ENCODE data around the gene SAP30BP. TPM values are rescaled to one million over a fixed set of nuclear protein-coding genes. Genes with fewer than 3 reads are reported as not detected.

The SAP30BP gene
- total and polyA plus RNA-seq, 2 donors (not counting 3 experiments of a cell fraction or from before 2014, with no cell fraction given): 116 to 151 TPM

DNA sequence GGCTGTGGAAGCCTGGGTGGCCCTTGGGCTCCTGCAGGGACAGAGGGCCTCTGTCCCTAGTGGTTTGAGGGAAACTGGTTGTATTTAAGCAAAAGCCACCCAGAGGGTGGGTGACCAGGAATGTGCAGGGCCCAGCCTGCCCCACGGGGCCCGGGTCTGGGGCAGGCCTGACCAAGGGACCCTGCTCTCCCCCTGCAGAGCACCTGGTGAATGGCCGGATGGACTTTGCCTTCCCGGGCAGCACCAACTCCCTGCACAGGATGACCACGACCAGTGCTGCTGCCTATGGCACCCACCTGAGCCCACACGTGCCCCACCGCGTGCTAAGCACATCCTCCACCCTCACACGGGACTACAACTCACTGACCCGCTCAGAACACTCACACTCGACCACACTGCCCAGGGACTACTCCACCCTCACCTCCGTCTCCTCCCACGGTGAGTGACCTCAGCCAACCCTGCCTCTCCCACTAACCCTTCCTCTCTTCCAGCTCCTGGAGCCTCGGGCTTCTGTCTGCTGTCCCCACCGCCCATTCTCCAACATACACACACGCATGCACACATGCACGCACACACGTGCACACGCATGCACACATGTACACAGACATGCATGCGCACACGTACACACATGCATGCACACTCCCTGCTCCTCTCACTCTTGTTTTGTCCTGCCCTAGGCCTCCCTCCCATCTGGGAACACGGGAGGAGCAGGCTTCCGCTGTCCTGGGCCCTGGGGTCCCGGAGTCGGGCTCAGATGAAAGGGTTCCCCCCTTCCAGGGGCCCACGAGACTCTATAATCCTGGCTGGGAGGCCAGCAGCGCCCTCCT, 87.5 kb downstream of the SAP30BP start:
- Histone ChIP-seq H3K4me1 (ENCODE audit: control insufficient read depth, extremely low read depth, insufficient read depth, low read length) (no peaks in the 10 kb centered on the region), H3K4me2 (ENCODE audit: insufficient read depth, low read length) (no peak overlapping the region), H3K27ac (ENCODE audit: insufficient read depth, low read depth, low read length) (no peak overlapping the region), H3K36me3 (ENCODE audit: control insufficient read depth in 2 of 2, extremely low read depth in 1 of 2, insufficient read depth in 2 of 2, low read length in 2 of 2) (peaks cover 0 to 2% of the 10 kb centered on the region in 2 experiments), H3K4me3 (replicated peaks in 1 of 3; ENCODE audit: insufficient read depth in 1 of 3, low read depth in 1 of 3, low read length in 3 of 3) (no peak overlapping the region), H3K9me3 (replicated peaks; ENCODE audit: control insufficient read depth, insufficient read depth, low read length) (no peaks in the 10 kb centered on the region), H4K20me1 (replicated peaks; ENCODE audit: control insufficient read depth, extremely low read depth, insufficient read depth, low read length) (no peaks in the 10 kb centered on the region), H3K27me3 (ENCODE audit: control insufficient read depth in 2 of 2, insufficient read depth in 2 of 2, low read length in 2 of 2) (no peaks in the 10 kb centered on the region), H3K9ac (replicated peaks; ENCODE audit: extremely low read depth, insufficient read depth, low read length) (no peak overlapping the region), H2AFZ (ENCODE audit: low read depth, low read length) (no peak overlapping the region), H3K79me2 (ENCODE audit: control insufficient read depth, insufficient read depth, low read length) (no peaks in the 10 kb centered on the region), H3K9me1 (replicated peaks; ENCODE audit: control insufficient read depth, extremely low read depth, insufficient read depth, low read length) (no peaks in the 10 kb centered on the region)
- DNase-seq (ENCODE audit: low read depth, low spot score) (no peak), FAIRE-seq (no peak)
- intact Hi-C loops (cut with micrococcal nuclease) (no loop called here), dilution Hi-C loops (cut with MboI; ENCODE audit: extremely low pct_ligation_motif_present, low sequenced_read_pairs) (no loop called here)
- TF ChIP-seq FOS (IDR thresholded peaks at IDR 0.05; ENCODE audit: borderline replicate concordance, insufficient read depth, low read length) (no peak), MYC (IDR thresholded peaks at IDR 0.05; ENCODE audit: low read depth, low read length) (no peak), JUN (IDR thresholded peaks at IDR 0.05; ENCODE audit: borderline replicate concordance, insufficient read depth, insufficient read length, low read depth) (no peak), POLR2A (IDR thresholded peaks at IDR 0.05; ENCODE audit: low read depth, low read length) (no peak), GATA2 (IDR thresholded peaks at IDR 0.05; ENCODE audit: insufficient read depth, insufficient read length, low read depth, low read length) (no peak), EZH2 (IDR thresholded peaks at IDR 0.05; ENCODE audit: borderline replicate concordance, low read depth, low read length, severe bottlenecking) (no peak)
- TF ChIP-seq, protein P1, sequence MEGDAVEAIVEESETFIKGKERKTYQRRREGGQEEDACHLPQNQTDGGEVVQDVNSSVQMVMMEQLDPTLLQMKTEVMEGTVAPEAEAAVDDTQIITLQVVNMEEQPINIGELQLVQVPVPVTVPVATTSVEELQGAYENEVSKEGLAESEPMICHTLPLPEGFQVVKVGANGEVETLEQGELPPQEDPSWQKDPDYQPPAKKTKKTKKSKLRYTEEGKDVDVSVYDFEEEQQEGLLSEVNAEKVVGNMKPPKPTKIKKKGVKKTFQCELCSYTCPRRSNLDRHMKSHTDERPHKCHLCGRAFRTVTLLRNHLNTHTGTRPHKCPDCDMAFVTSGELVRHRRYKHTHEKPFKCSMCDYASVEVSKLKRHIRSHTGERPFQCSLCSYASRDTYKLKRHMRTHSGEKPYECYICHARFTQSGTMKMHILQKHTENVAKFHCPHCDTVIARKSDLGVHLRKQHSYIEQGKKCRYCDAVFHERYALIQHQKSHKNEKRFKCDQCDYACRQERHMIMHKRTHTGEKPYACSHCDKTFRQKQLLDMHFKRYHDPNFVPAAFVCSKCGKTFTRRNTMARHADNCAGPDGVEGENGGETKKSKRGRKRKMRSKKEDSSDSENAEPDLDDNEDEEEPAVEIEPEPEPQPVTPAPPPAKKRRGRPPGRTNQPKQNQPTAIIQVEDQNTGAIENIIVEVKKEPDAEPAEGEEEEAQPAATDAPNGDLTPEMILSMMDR (IDR thresholded peaks at IDR 0.05; ENCODE audit: extremely low read depth in 1 of 2, insufficient read depth in 1 of 2, low read depth in 1 of 2, low read length in 2 of 2): no peak
- BruUV-seq (replicated peaks): no TSS peak
- CTCF ChIA-PET: interaction anchor here (1.2 to 2.6 kb wide), 5 partner anchors 60 to 154 kb away, joined by 4 to 45 read pairs (median 8); partner anchors contain the start of gene SMIM5
- POLR2A ChIA-PET: no interaction called here

Data from endothelial cell of umbilical vein (primary cell).